RPMI8226 (cell line): ENCODE results near the gene B4GALNT2.
"Not testable (repeated sequence)": the region's sequence is repeated elsewhere in the genome, so short reads cannot be mapped to it uniquely, and the experiment has no call there.

ENCODE experiments used
- DNase-seq: peaks from one replicate; pipeline ENCODE4 v3.0.0-alpha.2; 2015

Gene B4GALNT2

GRCh38 chr17:49183801-49184200, 51.2 kb downstream of the B4GALNT2 start:
- DNase-seq: no peak

- not testable (repeated sequence) for DNase-seq
Measured at GRCh38 chr17:49184522-49184921, 52.0 kb downstream of the B4GALNT2 start.

- DNase-seq: not testable (repeated sequence)
Measured at GRCh38 chr17:49185381-49185780, 52.8 kb downstream of the B4GALNT2 start.

DNA sequence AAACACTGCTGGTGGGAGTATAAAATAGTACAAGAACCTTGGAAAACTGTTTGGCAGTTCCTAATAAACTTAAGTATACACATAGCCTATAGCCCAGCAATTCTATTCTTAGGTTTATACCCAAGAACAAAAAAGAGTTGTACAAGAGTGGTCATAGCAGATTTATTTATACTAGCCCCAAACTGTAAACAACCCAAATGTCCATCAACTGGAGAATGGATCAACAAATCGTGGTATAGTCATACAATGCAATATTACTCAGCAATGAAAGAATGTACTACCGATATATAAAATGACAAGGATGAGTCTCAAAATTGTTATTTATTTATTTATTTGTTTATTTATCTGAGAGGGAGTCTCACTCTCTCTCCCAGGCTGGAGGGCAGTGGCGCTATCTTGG, 54.7 kb downstream of the B4GALNT2 start:
- DNase-seq: no peak

GRCh38 chr17:49190932-49191331, 58.4 kb downstream of the B4GALNT2 start:
- DNase-seq: no peak

DNA sequence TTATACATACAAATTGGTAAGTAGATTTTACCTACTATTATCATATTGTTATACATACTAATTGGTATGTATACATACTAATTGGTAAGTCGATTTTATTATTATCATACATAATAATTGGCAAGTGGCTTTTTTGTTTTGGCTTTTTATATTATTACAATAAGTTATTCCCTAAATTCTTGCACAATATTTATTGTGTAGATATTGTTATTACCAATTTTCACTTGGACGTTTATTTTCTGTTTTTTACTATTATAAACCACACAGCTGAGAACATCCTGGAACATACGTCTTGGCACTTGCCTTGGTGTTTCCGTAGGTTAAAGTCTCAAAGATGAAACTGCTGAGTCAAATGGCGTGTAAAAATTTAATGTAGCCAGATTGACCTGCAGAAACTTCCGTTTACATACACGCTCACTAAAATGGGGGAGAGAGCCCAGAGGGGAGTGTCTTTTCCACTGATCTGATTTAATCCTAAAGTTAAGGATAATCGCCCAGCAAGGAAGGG, 58.9 kb downstream of the B4GALNT2 start:
- DNase-seq: peak; percentile 86

- peak; percentile 93 for DNase-seq
Measured at GRCh38 chr17:49191917-49192741, 59.6 kb downstream of the B4GALNT2 start.

GRCh38 chr17:49193513-49194296, 61.1 kb downstream of the B4GALNT2 start:
- peak; percentile 30 for DNase-seq

DNA sequence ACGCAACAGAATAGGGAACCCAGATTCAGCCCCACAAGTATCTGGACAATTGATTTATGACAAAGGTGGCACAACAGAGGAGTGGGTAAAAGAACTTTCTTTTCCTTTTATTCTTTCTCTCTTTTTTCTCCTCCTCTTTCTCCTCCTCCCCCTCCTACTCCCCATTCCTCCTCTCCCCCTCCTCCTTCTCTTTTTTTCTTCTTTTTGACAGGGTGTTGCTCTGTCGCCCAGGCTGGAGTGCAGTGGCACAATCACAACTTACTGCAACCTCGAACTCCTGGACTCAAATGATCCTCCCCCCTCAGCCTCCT, 61.7 kb downstream of the B4GALNT2 start:
- no peak for DNase-seq

DNA sequence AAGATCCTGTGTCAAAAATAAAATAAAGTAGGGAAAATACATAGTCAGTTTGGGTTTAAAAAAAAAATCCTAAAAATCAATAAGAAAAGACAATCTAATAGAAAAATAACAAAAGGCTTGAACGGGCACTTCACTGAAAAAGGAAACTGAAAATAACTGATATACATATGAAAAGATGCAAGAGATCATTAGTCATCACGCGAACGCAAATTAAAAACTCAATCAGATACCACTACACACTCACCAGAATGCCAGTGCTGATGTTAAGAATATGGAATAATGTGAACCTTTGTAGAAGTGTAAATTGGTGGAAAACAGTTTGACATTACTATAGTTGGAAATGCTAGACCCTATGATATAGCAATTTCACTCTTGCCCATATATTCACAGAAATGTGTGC, 63.2 kb downstream of the B4GALNT2 start:
- no peak for DNase-seq

- DNase-seq: no peak
Measured at GRCh38 chr17:49196520-49196919, 64.0 kb downstream of the B4GALNT2 start.

DNA sequence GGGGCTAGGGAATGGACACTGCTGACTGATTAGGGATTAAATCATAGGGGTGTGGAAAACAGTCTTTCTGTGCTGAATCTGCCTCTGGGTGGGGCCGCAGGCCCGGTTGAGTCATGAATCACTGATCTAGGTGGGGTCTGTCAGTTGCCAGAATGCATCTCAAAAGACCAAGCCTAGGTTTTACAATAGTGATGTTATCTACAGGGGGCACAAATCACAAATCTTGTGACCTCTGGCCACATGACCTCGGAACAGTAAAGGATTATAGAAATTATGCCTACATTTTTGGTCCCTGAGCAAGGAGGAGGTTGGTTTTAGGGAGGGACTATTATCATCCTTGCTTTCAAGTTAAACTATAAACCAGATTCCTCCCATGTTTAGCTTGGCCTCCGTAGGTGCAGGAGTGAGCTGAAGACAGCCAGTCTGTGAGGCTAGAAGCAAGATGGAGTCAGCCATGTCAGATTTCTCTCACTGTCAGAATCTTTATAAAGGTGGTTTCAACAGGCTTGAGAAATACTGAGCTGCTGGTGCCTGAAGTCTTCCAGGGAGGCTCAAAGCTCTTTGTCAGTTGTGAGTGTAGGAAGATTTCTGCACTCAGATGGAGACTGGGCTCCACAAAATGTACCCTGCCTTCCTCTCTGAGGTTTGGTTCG, 64.9 kb downstream of the B4GALNT2 start:
- DNase-seq: no peak

DNA sequence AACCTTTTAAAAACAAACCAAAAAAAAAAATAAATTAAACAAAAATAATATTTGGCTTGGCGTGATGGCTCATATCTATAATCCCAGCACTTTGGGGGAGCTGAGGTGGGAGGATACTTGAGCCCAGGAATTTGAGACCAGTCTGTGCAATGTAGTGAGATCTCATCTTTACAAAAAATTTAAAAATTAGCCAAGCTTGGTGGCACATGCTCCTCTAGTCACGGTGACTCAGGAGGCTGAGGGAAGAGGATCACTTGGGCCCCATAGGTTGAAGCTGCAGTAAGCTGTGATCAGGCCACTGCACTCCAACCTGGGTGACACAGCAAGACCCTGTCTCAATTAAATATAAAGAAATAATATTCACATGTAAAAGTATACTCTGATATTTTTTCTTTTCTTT, 65.6 kb downstream of the B4GALNT2 start:
- DNase-seq: no peak

DNA sequence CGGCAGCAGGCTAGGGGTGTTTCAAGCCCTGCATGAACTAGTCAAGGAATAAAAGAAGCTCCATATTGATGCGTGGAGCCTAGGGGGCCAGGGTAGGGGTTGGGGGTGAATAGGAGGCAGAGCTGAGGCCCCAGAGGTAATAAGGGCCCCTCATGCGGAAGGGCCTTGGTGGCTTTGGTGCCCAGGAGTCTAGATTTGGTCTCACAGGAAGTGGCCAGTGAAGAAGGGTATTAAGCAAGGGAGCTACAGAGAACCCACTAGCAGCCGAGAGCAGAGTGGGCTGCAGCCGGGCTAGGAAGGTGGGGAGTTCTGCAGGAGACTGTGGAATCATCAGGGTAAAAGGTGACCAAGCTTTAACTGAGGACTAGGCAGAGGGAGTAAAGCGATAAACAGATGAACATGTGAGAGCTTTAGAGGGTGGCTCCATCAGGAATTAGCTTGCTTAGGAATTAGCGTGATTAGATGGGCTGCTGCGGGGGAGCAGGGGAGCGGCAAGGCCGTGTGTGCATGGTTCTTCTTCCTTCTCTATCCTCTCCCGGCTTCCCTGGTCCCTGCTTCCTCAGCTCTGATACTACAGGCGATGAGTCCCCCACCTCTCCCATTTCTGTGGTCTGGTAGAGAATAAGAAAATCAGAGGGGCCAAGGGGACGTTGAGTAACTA, 68.0 kb downstream of the B4GALNT2 start:
- DNase-seq: no peak

DNA sequence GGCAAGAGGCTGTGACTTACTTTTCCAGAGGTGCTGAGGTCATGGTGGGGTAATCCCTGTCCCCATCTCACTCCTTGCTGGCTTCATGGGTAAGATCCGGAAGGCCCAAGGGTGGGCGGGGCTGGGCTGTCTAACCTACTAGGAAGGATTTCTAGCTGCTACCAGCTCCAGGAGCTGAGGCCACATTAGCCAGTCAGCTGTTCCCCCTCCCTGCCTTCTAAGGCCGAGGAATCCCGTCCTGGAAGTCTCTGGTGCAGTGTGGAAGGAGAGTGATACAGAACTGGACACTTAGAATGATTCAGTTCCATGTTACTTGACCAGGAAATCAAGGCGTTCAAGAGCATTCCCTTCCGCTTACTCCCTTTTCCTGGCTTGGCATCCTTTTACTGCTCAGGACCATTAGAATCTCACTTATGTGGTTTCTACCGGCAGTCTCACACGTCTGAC, 68.9 kb downstream of the B4GALNT2 start:
- no peak for DNase-seq

GRCh38 chr17:49203796-49204195, 71.2 kb downstream of the B4GALNT2 start:
- DNase-seq: no peak

- DNase-seq: no peak
Measured at GRCh38 chr17:49204516-49204915, 71.9 kb downstream of the B4GALNT2 start.

DNA sequence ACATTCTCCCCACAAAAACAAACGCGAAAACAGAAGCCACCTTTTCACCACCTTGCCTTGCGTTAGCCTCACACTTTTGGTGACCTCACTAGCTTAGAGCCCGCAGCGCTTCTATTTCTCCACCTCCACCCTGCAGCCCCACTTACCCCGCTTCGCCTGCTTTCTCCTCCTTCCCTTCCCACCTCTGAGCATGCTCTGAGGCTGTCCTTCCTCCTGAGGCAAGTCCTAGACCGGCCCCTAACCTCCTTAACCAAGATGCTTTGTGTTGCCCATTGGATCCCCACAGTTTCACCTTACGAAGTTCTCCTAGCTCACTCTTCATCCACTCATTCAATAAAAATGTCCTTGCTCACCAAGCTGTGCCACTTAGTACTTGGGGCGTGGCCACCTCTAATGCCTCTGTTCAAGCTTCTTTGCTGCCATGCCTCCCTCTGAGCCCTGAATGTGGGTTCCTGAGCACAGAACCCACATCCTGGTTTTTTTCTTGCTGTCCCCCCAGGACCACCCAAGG, 76.5 kb downstream of the B4GALNT2 start:
- no peak for DNase-seq

DNA sequence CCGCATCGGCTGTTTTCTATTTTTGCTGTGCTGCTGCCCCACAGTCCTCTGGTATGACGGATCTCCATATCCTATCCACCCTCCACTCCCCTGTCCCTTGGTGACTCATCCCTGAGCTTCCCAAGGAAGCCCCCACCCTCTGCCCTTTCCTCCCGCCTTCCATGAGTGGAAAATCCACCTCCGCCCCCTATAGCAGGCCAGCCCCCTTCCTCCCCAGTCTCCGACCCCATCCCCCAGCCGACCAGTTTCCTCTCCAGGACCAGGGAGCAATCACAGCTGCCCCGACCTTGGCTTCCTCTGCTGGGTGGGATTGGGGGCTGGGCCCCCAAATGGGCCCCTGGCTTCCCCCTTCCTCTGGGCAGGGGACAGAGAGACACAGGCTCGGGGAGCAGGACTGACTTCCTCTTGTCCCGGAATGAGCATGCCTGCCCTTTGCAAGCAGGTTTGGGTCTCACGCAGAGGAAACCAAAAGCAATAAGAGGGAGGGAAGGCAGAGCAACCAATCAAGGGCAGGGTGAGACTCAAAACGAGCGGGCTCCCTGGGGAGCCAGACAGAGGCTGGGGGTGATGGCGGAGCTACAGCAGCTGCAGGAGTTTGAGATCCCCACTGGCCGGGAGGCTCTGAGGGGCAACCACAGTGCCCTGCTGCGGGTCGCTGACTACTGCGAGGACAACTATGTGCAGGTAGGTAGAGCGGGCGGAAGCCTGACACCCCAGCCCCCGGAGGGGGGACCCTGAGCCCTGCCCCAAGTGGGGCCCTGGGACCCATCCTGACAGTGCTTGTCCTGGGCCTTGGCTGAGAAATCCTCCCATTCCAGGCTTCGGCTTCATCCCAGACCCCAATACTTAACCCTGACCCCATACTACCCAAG, 77.8 kb downstream of the B4GALNT2 start, which contains the start of the genes ABI3 and GNGT2:
Gene ABI3, plus strand, starts transcription at position 550 of the 872 bp plus-strand sequence. Its CDS starts 18 bp downstream, at position 568.
Gene GNGT2, minus strand, starts transcription at position 417 of the 872 bp plus-strand sequence. CDS start 3,152 bp downstream, outside the sequence.
- DNase-seq: no peak

- no peak for DNase-seq
Measured at GRCh38 chr17:49213399-49213798, 80.8 kb downstream of the B4GALNT2 start.

GRCh38 chr17:49213847-49214246, 81.3 kb downstream of the B4GALNT2 start:
- DNase-seq: no peak
